H1 (cell line): ENCODE data around the gene BTN2A1. TPM values are rescaled to one million over a fixed set of nuclear protein-coding genes. Genes with fewer than 3 reads are reported as not detected.

ENCODE experiments used
- KDM1A ChIP-seq: fragments of 200-600, 300-600 bp; sonication (generic); IDR thresholded peaks from 2 replicates; pipeline ENCODE4 v1.7.1; 2016; ENCODE audit warnings: mild to moderate bottlenecking, low read length, borderline replicate concordance
- TCF12 ChIP-seq: IDR thresholded peaks from 2 replicates; pipeline ENCODE4 v1.6.1; 2011; ENCODE audit warnings: low read depth, mild to moderate bottlenecking, low read length
- TEAD4 ChIP-seq: IDR thresholded peaks from 2 replicates; pipeline ENCODE4 v1.6.1; 2012; ENCODE audit warnings: low read depth, low read length, inconsistent platforms, mixed read lengths
- polyA plus RNA-seq, 7 experiments: library from polyadenylated mRNA; depleted of rRNA in 3 of 7; stranded (reverse) in 5 of 7; unstranded in 2 of 7; fragments of >200 nt in 5 of 7; fragments of 200-250 nt in 2 of 7; gene quantifications; 1 replicate in 5 of 7; 2 replicates in 1 of 7; 4 replicates in 1 of 7; pipeline versions ENCODE4 v1.2.1 to v1.2.3, GENCODE V29; 2011 to 2013; ENCODE audit warnings: missing spikeins in 2 of 7, mixed read lengths in 2 of 7
- total RNA-seq: library from RNA; stranded (reverse); fragmentation: NEBNext Ultra II Directional; extraction: Animal tissue kit (Norgen Biotek cat#: 25700); gene quantifications from 2 replicates; pipeline ENCODE4 v1.2.1, GENCODE V29; 2021

The BTN2A1 gene
- total and polyA plus RNA-seq, 2 of the 8 experiments (the other 6 are each of a cell fraction or from before 2014, with no cell fraction given) = 8.7 to 11.0 TPM

DNA sequence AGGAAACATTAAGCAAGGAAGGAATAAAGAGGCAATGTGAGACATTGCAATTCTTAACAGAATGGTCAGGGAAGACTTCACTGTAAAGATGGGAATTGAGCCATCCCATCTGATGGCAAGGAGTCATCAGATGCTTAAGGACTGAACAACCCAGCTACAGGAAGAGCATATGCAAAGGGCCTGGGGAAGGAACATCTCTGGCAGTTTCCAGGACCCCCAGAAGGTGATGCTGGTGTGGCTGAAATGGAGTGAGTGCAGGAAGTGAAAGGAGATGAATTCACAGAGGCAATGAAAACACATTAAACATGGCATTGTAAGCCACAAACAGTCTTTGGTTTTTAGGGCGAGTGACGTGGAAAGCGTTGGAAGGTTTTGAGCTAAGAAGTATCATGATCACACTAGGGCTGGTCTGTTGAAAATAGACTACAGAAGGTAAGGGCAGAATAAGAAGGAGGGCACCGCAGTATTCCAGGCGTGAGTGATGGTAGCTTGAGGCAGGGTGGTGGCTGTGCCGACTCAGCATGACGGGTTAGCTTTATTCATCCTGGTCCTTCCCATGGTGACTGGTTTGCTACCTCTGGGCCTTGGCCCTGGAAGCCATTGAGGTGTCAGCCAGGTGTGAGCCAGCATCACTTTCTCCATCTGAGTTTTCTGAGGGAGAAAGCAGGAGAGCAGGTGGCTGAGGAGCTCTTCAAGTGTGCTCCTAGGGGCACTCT is 6.8 kb downstream of the BTN2A1 start (continued):
- TF ChIP-seq TEAD4 = no peak
- no peak for TF ChIP-seq TCF12
- no peak for TF ChIP-seq KDM1A
